HepG2 (cell line): ENCODE data around the gene FYB1. TPM values are rescaled to one million over a fixed set of nuclear protein-coding genes. Genes with fewer than 3 reads are reported as not detected.

ENCODE experiments used
- ATAC-seq: fragments of 200-7000 bp; cut with Tn5 transposase; 3 replicates; pipeline ENCODE4 v1.9.1; 2020; ENCODE audit warnings: mild to moderate bottlenecking, moderate library complexity
- BruUV-seq: library from RNA; stranded (reverse); fragments of 400-500 nt; replicated peaks from 2 replicates; lab custom pipeline; 2021; lab: Mats Ljungman, UMichigan
- CTCF ChIA-PET: fragments of 300-600 bp; formaldehyde crosslinking; extraction: SDS; loops from one replicate; lab custom pipeline; 2021; ENCODE audit warnings: low total read pairs, inconsistent platforms, low intra/inter-chr PET ratio; lab: Yijun Ruan, JAX
- POLR2A ChIA-PET: fragments of 350-600 bp; sonication (Branson Sonifier 250); formaldehyde crosslinking; loops from one replicate; lab custom pipeline; 2020; ENCODE audit warnings: antibody characterized with exemption, inconsistent platforms; lab: Yijun Ruan, JAX
- DNase-seq: peaks from one replicate; pipeline ENCODE4 v3.0.0-alpha.2; 2015; ENCODE audit warnings: low spot score
- FAIRE-seq: peaks from 3 replicates; lab custom pipeline; 2011; peaks lifted over from hg19 to GRCh38; lab: Jason Lieb, UNC
- H2AFZ ChIP-seq: one replicate; pipeline ENCODE4 v1.6.1; 2011; ENCODE audit warnings: low read length, inconsistent platforms
- H3K27ac ChIP-seq: fragments of 300-600 bp; 3 replicates; pipeline ENCODE4 v1.8.0; 2011; ENCODE audit warnings: mixed run types, mild to moderate bottlenecking, mixed read lengths, low read length, inconsistent platforms; ENCODE audit not compliant: insufficient read depth; ENCODE audit errors: extremely low read length
- H3K27me3 ChIP-seq, 2 experiments: fragments of 200-600 bp in 1 of 2; 2 replicates in 1 of 2; 3 replicates in 1 of 2; pipeline versions ENCODE4 v1.6.0 to v1.8.0; 2011; ENCODE audit warnings: low read length in 2 of 2, mild to moderate bottlenecking in 2 of 2, moderate library complexity in 2 of 2, inconsistent platforms in 1 of 2; ENCODE audit not compliant: insufficient read depth in 2 of 2, control insufficient read depth in 1 of 2
- H3K36me3 ChIP-seq, 2 experiments: fragments of 200-600 bp in 1 of 2; replicated peaks in 1 of 2; 2 replicates in 1 of 2; 3 replicates in 1 of 2; pipeline versions ENCODE4 v1.5.1 to v1.8.0; 2011; ENCODE audit warnings: low read length in 2 of 2, inconsistent platforms in 1 of 2; ENCODE audit not compliant: insufficient read depth in 2 of 2, control insufficient read depth in 1 of 2
- H3K4me1 ChIP-seq: 2 replicates; pipeline ENCODE4 v1.5.1; 2012; ENCODE audit warnings: low read length, inconsistent platforms; ENCODE audit not compliant: insufficient read depth
- H3K4me2 ChIP-seq: 2 replicates; pipeline ENCODE4 v1.6.0; 2011; ENCODE audit warnings: low read depth, low read length, inconsistent platforms
- H3K4me3 ChIP-seq, 3 experiments: fragments of 200-600 bp in 1 of 3; sonication (generic), shearing (Covaris generic) in 1 of 3; replicated peaks in 1 of 3; 2 replicates each; pipeline ENCODE4 v1.5.1; 2011 to 2016; ENCODE audit warnings: low read length in 3 of 3, inconsistent platforms in 2 of 3, low read depth in 2 of 3, mild to moderate bottlenecking in 2 of 3, control low read depth in 1 of 3, mixed read lengths in 1 of 3; ENCODE audit not compliant: insufficient read depth in 1 of 3
- H3K79me2 ChIP-seq: one replicate; pipeline ENCODE4 v1.6.1; 2011; ENCODE audit warnings: low read length, inconsistent platforms; ENCODE audit not compliant: insufficient read depth
- H3K9ac ChIP-seq: 2 replicates; pipeline ENCODE4 v1.6.0; 2011; ENCODE audit warnings: mild to moderate bottlenecking, low read depth, low read length, inconsistent platforms; ENCODE audit not compliant: insufficient read depth
- H3K9me3 ChIP-seq: 2 replicates; pipeline ENCODE4 v1.5.1; 2012; ENCODE audit warnings: mild to moderate bottlenecking, low read length
- H4K20me1 ChIP-seq: 2 replicates; pipeline ENCODE4 v1.6.0; 2011; ENCODE audit warnings: inconsistent platforms, mild to moderate bottlenecking, low read length, moderate library complexity; ENCODE audit not compliant: insufficient read depth
- FOXK1 ChIP-seq: sonication (generic); formaldehyde crosslinking; IDR thresholded peaks from 2 replicates; pipeline ENCODE4 v1.4.0; 2020; ENCODE audit warnings: low read depth, missing genetic modification reagents, borderline replicate concordance
- HNF4A ChIP-seq: sonication (generic); formaldehyde crosslinking; IDR thresholded peaks from 2 replicates; pipeline ENCODE4 v1.4.0; 2020; ENCODE audit warnings: missing genetic modification reagents
- U2AF2 ChIP-seq: fragments of 200-400 bp; formaldehyde crosslinking; IDR thresholded peaks from 2 replicates; pipeline ENCODE4 v1.6.1; 2017; ENCODE audit warnings: low read depth, mild to moderate bottlenecking, low read length
- ZBTB42 ChIP-seq: sonication (generic); formaldehyde crosslinking; IDR thresholded peaks from 2 replicates; pipeline ENCODE4 v1.5.0; 2020; ENCODE audit warnings: mild to moderate bottlenecking, missing genetic modification reagents
- ZSCAN25 ChIP-seq: sonication (generic); formaldehyde crosslinking; IDR thresholded peaks from 2 replicates; pipeline ENCODE4 v1.8.0; 2022; ENCODE audit warnings: mild to moderate bottlenecking, missing genetic modification reagents
- WGBS: methylation state at CpG from one replicate; pipeline ENCODE4 v1.1.6; 2017; ENCODE audit warnings: low lambda C conversion rate; 5-methylcytosine and 5-hydroxymethylcytosine counted together
- in situ Hi-C: cut with HindIII; loops from 2 replicates; pipeline ENCODE4 v1.10.0; 2017; ENCODE audit warnings: low pct_unique_long_range_greater_than_20kb; ENCODE audit not compliant: extremely low pct_ligation_motif_present
- intact Hi-C: fragments of 100-400 bp; cut with micrococcal nuclease; formaldehyde crosslinking; loops from one replicate; pipeline ENCODE4 v1.10.0; 2022; ENCODE audit not compliant: unreplicated experiment
- polyA plus RNA-seq, 8 experiments: library from polyadenylated mRNA; depleted of rRNA in 3 of 8; stranded (reverse) in 7 of 8; unstranded in 1 of 8; fragments of >200 nt; fragmentation: Illumina TruSeq in 4 of 8; extraction: Trizol in 4 of 8; gene quantifications; 2 replicates each; pipeline versions ENCODE4 v1.2.1 to v1.2.3, GENCODE V29; 2011 to 2016; ENCODE audit warnings: low read depth in 4 of 8, missing spikeins in 1 of 8, mixed read lengths in 1 of 8; ENCODE audit not compliant: insufficient read depth in 1 of 8
- total RNA-seq, 5 experiments: library from RNA; depleted of rRNA; stranded (reverse); fragments of >200 nt; fragmentation: Illumina TruSeq; extraction: Trizol; gene quantifications; 2 replicates each; pipeline ENCODE4 v1.2.3, GENCODE V29; 2016; ENCODE audit warnings: low read depth in 1 of 5
- TF ChIP-seq, protein P1 (sequence below): sonication (generic); formaldehyde crosslinking; IDR thresholded peaks from 2 replicates; pipeline ENCODE4 v1.4.0; 2020; ENCODE audit warnings: mild to moderate bottlenecking, low read depth, missing genetic modification reagents
- TF ChIP-seq, protein P2 (sequence below): fragments of 450-650 bp; IDR thresholded peaks from 2 replicates; pipeline ENCODE4 v1.6.1; 2016

The FYB1 gene
- total and polyA plus RNA-seq, 2 of the 13 experiments (the other 11 are each of a cell fraction or from before 2014, with no cell fraction given) = 0.03 TPM; not detected in 1

DNA sequence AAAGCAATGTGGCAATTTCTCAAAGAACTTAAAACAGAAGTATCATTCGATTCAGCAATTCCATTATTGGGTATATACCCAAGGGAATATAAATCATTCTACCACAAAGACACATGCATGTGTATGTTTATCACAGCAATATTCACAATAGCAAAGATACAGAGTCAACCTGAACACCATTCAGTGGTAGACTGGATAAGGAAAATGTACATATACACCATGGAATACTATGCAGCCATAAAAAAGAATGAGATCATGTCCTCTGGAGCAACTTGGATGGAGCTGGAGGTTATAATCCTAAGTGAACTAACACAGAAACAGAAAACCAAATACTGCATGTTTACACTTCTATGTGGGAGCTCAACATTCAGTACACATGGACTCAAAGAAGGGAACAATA lies 21.4 kb upstream of the FYB1 start (continued):
- TF ChIP-seq, protein P1, sequence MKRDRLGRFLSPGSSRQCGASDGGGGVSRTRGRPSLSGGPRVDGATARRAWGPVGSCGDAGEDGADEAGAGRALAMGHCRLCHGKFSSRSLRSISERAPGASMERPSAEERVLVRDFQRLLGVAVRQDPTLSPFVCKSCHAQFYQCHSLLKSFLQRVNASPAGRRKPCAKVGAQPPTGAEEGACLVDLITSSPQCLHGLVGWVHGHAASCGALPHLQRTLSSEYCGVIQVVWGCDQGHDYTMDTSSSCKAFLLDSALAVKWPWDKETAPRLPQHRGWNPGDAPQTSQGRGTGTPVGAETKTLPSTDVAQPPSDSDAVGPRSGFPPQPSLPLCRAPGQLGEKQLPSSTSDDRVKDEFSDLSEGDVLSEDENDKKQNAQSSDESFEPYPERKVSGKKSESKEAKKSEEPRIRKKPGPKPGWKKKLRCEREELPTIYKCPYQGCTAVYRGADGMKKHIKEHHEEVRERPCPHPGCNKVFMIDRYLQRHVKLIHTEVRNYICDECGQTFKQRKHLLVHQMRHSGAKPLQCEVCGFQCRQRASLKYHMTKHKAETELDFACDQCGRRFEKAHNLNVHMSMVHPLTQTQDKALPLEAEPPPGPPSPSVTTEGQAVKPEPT (CRISPR knock-in tag) = no peak
- TF ChIP-seq ZSCAN25 (no peak), U2AF2 (no peak), ZBTB42 (CRISPR knock-in tag) (no peak), FOXK1 (CRISPR knock-in tag) (no peak)

GRCh38 chr5:39238366-39239105 lies 19.2 kb upstream of the FYB1 start:
- 11% methylated on average over 3 of the region's 3 CpGs for WGBS
- no peak for DNase-seq
- intact Hi-C loops = no loop called here
- Histone ChIP-seq H3K4me1 (no peaks in the 10 kb centered on the region), H3K79me2 (no peaks in the 10 kb centered on the region), H4K20me1 (no peaks in the 10 kb centered on the region), H3K9me3 (no peaks in the 10 kb centered on the region), H3K4me3 (no peak overlapping the region), H3K27ac (no peak overlapping the region), H3K27me3 (no peaks in the 10 kb centered on the region), H3K36me3 (no peaks in the 10 kb centered on the region), H2AFZ (no peak overlapping the region), H3K9ac (no peak overlapping the region), H3K4me2 (no peak overlapping the region)
- ChIA-PET CTCF (no interaction called here), POLR2A (no interaction called here)
- no peak for FAIRE-seq
- TF ChIP-seq HNF4A (CRISPR knock-in tag) = no peak
- TF ChIP-seq, protein P2, sequence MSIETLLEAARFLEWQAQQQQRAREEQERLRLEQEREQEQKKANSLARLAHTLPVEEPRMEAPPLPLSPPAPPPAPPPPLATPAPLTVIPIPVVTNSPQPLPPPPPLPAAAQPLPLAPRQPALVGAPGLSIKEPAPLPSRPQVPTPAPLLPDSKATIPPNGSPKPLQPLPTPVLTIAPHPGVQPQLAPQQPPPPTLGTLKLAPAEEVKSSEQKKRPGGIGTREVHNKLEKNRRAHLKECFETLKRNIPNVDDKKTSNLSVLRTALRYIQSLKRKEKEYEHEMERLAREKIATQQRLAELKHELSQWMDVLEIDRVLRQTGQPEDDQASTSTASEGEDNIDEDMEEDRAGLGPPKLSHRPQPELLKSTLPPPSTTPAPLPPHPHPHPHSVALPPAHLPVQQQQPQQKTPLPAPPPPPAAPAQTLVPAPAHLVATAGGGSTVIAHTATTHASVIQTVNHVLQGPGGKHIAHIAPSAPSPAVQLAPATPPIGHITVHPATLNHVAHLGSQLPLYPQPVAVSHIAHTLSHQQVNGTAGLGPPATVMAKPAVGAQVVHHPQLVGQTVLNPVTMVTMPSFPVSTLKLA = 0 out of 2 replicates have a peak, but pooled peaks have one; percentile 9
- ATAC-seq = no peak
- BruUV-seq = no TSS peak
- in situ Hi-C loops = no loop called here
